HL-60/S4 (cell line): ENCODE data around the gene MGME1.

Source experiments
- in situ Hi-C: fragments of 300-500 bp; cut with MboI; formaldehyde crosslinking; loops from 2 replicates; pipeline ENCODE4 v1.14.3; 2022; ENCODE audit warnings: low sequenced_read_pairs

Gene MGME1

DNA sequence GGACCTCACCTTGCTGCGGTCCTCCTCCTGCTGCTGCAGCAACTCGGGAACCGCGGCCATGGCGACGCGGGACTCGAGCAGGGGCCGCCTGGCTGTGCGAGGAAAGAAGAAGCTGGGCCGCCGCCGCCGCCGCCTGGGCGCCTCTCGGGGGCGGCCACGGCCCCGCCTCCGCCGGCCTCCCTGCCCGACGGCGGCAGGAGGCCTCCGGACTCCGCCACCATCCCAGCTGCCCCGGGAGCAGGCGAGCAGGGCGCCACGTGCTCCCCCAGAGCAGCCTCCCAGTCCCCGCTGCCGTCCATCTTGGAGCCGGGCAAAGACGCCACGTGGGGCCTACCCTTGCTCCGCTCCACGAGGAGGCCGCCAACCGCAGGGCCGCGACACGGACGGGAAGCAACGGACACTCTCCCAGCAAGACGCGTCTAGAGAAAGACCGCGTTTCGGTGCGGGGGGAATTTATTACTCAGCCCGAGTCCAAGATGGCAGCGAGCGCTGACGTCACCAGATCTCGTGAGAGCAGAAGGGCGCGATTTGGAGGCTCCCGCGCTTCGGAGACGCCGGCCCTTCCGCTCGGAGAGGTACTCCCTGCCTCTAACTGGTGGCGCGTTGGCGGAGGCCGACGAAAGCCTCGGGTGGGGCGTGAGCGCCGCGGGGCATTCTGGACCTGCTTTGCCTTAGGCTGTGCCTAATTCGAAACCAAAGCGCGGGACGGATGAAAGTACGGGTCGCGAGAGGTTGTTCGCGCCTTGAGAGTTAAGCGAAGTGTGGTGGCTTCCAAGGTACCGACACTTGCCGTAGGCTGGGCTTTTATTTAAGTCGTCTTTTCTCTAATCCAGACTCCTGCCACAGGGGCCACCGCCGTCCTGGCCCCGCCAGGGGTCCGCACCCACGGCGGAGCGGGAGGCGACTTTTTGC lies at the start of gene MGME1, which contains the start of gene SNX5:
MGME1 (plus strand) TSS at position 653 of the 912 bp plus-strand sequence. CDS start 842 bp downstream, outside the sequence.
SNX5 (minus strand) TSS at position 429 of the 912 bp plus-strand sequence; CDS start at position 60, 369 bp downstream.
- in situ Hi-C loops, result no loop called here

GRCh38 chr20:17919149-17919548 lies 49.7 kb upstream of the MGME1 start:
- in situ Hi-C loops, result no loop called here

DNA sequence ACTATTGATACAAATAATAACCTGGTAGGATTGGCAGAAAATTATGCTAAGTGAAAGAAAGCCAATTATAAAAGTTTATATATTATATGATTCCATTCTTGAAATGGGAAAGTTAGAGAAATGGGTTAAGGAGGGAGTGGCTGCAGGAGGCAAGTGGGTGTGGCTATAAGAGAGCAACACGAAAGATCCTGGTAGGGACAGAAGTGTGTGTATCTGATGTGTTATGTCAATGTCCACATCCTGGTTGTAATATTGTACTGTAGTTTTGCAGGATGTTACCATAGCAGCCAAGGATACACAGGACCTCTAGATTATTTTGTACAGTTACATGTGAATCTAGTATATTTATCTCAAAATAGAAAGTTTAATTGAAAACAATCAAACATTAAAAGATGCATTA lies 47.0 kb upstream of the MGME1 start:
- in situ Hi-C loops, result no loop called here

GRCh38 chr20:17925141-17925939 lies 43.5 kb upstream of the MGME1 start:
- in situ Hi-C loops, result no loop called here

DNA sequence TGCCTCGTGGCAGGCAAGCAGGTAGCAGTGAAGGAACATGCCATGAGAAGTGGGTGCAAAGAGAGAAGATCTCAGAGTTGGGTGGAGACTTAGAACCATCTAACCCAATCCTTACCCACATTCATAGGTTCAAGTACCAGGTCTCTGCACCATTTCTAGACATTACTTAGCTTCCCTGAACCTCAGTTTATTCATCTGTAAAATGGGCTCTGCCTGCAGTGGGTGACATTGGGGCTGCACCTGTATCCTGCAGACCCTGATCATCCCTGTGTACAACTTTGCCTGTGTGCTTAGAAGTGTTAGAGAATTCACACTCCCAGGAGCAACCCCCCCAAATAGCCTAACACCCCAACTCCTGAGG lies 42.9 kb upstream of the MGME1 start:
- in situ Hi-C loops, result no loop called here

DNA sequence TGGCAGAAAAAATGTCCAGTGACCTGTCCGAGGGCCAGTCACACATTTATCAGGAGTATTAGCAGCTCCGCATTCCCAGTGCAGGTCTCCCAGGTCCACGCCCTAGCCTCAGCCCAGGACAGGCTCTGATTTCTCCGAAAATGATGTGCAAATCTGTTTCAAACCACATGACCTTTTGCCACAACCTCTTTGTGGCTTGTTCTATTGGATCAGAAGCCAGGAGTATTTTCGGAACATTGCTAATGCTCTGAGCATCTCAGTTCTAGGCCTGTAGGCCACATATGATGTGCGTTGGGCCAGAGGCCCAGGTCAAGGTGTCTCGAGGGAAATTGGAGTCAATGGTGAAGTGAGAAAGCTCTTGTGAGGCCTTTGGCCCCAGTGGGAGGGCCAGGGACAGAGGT lies 40.6 kb upstream of the MGME1 start:
- in situ Hi-C loops, result no loop called here

- in situ Hi-C loops, result no loop called here
Measured at GRCh38 chr20:17928633-17929311, 40.0 kb upstream of the MGME1 start.

DNA sequence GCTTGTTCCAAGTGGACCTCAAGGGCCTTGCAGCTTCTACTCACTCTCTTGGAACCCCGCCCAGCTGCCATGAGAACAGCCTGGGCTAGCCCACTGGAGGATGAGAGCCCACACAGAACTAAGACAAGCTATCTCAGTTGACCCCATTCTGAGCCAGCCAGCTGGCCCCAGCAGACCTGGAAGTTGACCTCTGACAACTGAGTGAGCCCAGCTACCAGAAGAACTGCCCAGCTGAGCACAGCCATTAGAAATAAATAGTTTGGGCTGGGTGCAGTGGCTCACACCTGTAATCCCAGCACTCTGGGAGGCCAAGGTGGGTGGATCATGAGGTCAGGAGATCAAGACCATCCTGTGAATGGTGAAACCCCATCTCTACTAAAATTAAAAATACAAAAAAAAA lies 37.3 kb upstream of the MGME1 start:
- in situ Hi-C loops, result no loop called here

DNA sequence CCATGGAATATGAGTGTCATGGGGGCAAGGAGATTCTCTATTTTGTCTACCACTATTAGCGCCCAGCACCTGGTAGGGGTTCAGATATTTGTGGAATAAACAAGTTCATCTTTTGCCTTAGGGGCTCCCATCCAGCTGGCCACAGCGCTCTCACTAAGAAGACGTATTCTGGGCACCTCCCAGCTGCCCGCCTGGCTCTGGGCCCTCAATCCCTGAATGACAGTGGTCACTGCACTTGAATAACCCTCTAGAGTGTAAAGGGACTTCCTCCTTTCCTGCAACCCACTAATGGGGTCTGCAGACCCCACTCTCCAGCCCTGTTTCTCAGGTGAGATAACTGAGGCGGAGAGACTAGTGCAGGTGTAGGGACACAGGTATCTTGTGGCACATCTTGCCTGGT lies 36.4 kb upstream of the MGME1 start:
- in situ Hi-C loops, result no loop called here

GRCh38 chr20:17933121-17933520 lies 35.7 kb upstream of the MGME1 start:
- in situ Hi-C loops, result no loop called here

- in situ Hi-C loops, result no loop called here
Measured at GRCh38 chr20:17933711-17934110, 35.1 kb upstream of the MGME1 start.

DNA sequence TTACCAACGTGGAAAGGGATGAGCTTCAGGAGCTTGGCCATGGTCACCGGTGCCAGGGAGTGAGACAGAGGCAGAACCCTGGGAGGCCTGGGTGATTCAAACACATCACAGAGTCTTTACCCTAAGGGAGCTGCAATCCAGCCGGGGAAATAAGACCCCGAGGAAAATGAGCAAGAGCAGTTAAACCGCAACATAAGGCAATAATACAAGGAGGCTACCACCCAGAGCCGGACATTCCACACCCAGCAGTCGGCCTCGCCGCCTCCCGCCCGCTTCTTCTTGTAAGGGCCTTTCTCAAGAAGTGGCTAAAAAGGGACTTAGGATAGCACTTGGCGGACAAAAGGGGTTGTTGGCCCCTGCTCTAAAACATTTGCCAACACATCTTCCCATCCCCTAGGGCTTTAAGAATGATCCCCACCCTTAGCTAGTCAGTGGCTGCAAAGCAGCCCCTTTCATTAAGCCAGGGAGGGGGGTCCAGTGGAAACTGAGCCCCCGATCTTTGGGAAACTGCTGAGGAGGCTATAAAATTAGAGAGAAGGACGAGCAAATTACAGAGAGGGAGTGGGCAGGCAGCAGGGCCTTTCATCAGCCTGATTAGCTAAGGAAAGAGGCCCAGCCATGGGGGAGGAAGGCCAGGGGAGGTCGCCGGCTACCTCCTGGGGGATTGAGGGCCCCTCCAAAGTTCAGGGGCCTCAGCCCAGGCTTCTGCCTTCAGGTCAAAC lies 34.5 kb upstream of the MGME1 start:
- in situ Hi-C loops, result no loop called here

- in situ Hi-C loops, result no loop called here
Measured at GRCh38 chr20:17935186-17935585, 33.6 kb upstream of the MGME1 start.

DNA sequence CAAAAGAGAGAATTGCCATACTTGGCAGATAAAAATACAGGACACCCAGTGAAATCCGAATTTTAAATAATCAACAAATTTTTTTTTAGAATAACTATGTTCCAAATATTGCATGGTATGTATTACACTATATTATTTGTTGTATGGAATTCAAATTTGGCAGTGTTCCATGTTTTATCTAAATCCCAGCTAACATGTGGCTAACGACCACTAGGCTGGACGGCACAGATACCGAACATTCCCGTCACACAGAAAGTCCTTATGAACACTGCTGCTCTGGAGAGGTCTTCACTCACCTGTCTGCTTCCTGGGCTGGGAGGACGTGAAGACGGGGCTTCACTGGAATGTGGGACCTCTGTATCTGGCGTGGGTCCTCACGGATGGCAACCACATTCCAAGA lies 33.1 kb upstream of the MGME1 start:
- in situ Hi-C loops, result no loop called here

GRCh38 chr20:17936286-17936760 lies 32.5 kb upstream of the MGME1 start:
- in situ Hi-C loops, result no loop called here

GRCh38 chr20:17936761-17937732 lies 31.8 kb upstream of the MGME1 start:
- in situ Hi-C loops, result no loop called here

DNA sequence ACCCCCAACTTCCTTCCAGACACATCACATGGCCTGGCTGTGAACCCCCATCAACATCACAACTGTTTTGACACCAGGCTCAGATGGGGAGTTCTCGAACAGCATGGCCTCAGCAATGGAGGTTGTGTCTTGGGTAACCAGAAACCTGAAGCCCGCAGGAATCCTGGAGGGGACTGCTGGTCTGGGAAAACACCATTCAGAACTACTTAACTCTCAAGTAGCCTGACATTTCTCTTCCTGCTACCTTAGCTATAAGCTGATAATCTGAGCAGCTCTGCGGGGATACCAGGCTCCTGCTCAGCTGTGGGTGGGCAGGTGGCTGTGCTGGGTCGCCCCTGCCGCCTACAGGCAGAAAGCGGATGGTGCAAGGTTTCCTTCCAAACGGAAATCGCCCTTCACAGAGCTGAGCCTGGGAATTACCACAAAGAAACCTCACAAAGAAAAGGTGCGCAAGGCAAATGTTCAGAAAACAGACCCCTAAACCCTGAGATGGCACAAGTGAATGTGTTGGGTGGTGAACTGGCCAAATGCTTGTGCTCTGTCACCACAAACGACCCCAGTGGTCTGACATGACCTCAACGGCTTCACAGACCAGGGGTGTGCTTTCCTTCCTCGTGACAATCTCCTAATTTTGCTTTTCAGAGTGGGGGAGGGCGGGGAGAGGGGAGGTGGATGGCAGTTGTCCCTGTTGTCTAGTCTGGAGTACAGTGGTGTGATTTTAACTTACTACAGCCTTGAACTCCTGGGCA lies 29.8 kb upstream of the MGME1 start:
- in situ Hi-C loops, result no loop called here

DNA sequence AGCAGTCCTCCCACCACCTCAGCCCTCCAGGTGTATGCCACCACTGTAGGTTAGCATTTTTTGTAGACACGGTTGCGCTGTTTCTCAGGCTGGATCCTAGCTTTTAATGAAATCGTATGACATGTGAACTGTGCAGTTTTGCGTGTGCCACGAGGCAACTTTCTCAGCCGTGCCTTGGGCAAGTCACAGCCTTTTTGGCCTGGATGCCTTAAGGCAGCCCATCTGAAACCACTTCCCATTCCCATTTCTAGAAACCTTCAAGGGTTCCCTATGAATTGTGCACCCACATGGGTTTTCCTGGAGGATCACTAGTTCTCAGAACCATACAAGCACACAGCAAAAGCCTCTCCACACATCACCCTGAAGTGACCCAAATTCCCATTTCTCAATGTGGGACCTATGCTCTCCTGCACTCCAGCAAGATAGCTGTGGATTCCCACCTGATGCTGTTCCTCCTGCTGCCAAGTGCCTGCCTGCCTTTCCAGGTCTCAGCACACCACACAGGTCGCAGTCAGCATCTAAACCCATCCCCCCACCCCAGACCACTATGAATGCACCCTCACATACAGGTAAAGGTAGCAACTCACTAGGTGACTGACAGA lies 29.1 kb upstream of the MGME1 start:
- in situ Hi-C loops, result no loop called here
